Nephron progenitor cell (in vitro differentiated cells): ENCODE results near the gene PIK3CD.
A peak's percentile ranks its signal among the peaks of the same experiment; 100 is the strongest.

Source experiments
- DNase-seq: peaks from one replicate; pipeline ENCODE4 v3.0.0; 2021
- H3K27ac Mint-ChIP-seq: 2 replicates; pipeline ENCODE4 v1.8.0; 2021; ENCODE audit warnings: mild to moderate bottlenecking, moderate library complexity, mixed read lengths
- H3K27me3 Mint-ChIP-seq: 2 replicates; pipeline ENCODE4 v1.8.0; 2021; ENCODE audit warnings: mild to moderate bottlenecking, low read depth, mixed read lengths; ENCODE audit not compliant: poor library complexity
- H3K36me3 Mint-ChIP-seq: 2 replicates; pipeline ENCODE4 v1.8.0; 2021; ENCODE audit warnings: low read depth, mixed read lengths
- H3K4me1 Mint-ChIP-seq: 2 replicates; pipeline ENCODE4 v1.8.0; 2021; ENCODE audit warnings: mixed read lengths
- H3K4me3 Mint-ChIP-seq: 2 replicates; pipeline ENCODE4 v1.8.0; 2021; ENCODE audit warnings: mild to moderate bottlenecking, moderate library complexity, mixed read lengths
- H3K9me3 Mint-ChIP-seq: 2 replicates; pipeline ENCODE4 v1.8.0; 2021; ENCODE audit warnings: mild to moderate bottlenecking, moderate library complexity, mixed read lengths
- CTCF ChIP-seq: fragments of 200-600 bp; sonication (generic); IDR thresholded peaks from 2 replicates; pipeline ENCODE4 v1.5.0; 2021; ENCODE audit warnings: antibody characterized with exemption

Gene PIK3CD

GRCh38 chr1:9749361-9749760 lies 97.8 kb downstream of the PIK3CD start:
- Mint-ChIP-seq H3K4me1 (no peaks in the 10 kb centered on the region), H3K27ac (no peak overlapping the region), H3K4me3 (no peak overlapping the region)

GRCh38 chr1:9751971-9752370 lies 100.4 kb downstream of the PIK3CD start:
- no peak for DNase-seq
- Mint-ChIP-seq H3K9me3 (no peaks in the 10 kb centered on the region), H3K27ac (no peak overlapping the region), H3K4me3 (no peak overlapping the region), H3K4me1 (no peaks in the 10 kb centered on the region), H3K36me3 (peaks cover 86% of the 10 kb centered on the region), H3K27me3 (no peaks in the 10 kb centered on the region)
- no peak for TF ChIP-seq CTCF

More at GRCh38 chr1:9749361-9749760, 97.8 kb downstream of the PIK3CD start:
- peaks cover 73% of the 10 kb centered on the region for H3K36me3 Mint-ChIP-seq
- no peak for TF ChIP-seq CTCF
- H3K9me3 Mint-ChIP-seq = no peaks in the 10 kb centered on the region
- no peak for DNase-seq
- H3K27me3 Mint-ChIP-seq = no peaks in the 10 kb centered on the region

GRCh38 chr1:9753121-9753531 lies 101.6 kb downstream of the PIK3CD start:
- H3K4me3 Mint-ChIP-seq = no peak overlapping the region
- H3K36me3 Mint-ChIP-seq = peaks cover 85% of the 10 kb centered on the region
- peaks cover 7% of the 10 kb centered on the region for H3K9me3 Mint-ChIP-seq
- no peaks in the 10 kb centered on the region for H3K4me1 Mint-ChIP-seq
- no peaks in the 10 kb centered on the region for H3K27me3 Mint-ChIP-seq
- TF ChIP-seq CTCF = no peak
- DNase-seq = no peak
- peak overlapping the region; percentile 91 for H3K27ac Mint-ChIP-seq

- Mint-ChIP-seq H3K36me3 (peaks cover 74% of the 10 kb centered on the region), H3K27me3 (no peaks in the 10 kb centered on the region), H3K4me1 (no peaks in the 10 kb centered on the region), H3K4me3 (no peak overlapping the region), H3K27ac (peak overlapping the region; percentile 92), H3K9me3 (peaks cover 12% of the 10 kb centered on the region)
- TF ChIP-seq CTCF = no peak
- DNase-seq = no peak
These were observed 104.0 kb downstream of the PIK3CD start for GRCh38 chr1:9755441-9755995.

GRCh38 chr1:9758559-9759121 lies 107.1 kb downstream of the PIK3CD start:
- no peak overlapping the region for H3K27ac Mint-ChIP-seq
- H3K9me3 Mint-ChIP-seq = peaks cover 12% of the 10 kb centered on the region
- no peaks in the 10 kb centered on the region for H3K4me1 Mint-ChIP-seq
- H3K27me3 Mint-ChIP-seq = no peaks in the 10 kb centered on the region
- H3K4me3 Mint-ChIP-seq = no peak overlapping the region
- no peak for DNase-seq
- TF ChIP-seq CTCF = no peak
- peaks cover 70% of the 10 kb centered on the region for H3K36me3 Mint-ChIP-seq

- Mint-ChIP-seq H3K27me3 (no peaks in the 10 kb centered on the region), H3K9me3 (peaks cover 12% of the 10 kb centered on the region), H3K36me3 (peaks cover 73% of the 10 kb centered on the region), H3K4me3 (no peak overlapping the region), H3K27ac (no peak overlapping the region), H3K4me1 (peaks cover 4% of the 10 kb centered on the region)
- DNase-seq = no peak
- no peak for TF ChIP-seq CTCF
These were observed 108.4 kb downstream of the PIK3CD start for GRCh38 chr1:9759939-9760338.
